ENCODE measurements around the gene RASA1.

Gene RASA1

GRCh38 chr5:87361031-87361445 is 93.4 kb downstream of the RASA1 start:
- DNase-seq (ENCODE audit: low read depth in 2 of 2) = peak; percentile 62 to 78

GRCh38 chr5:87361536-87362213 is 94.0 kb downstream of the RASA1 start:
- DNase-seq (ENCODE audit: low read depth in 2 of 2) = peak; percentile 47 to 58

GRCh38 chr5:87367243-87367642 is 99.6 kb downstream of the RASA1 start:
- DNase-seq (ENCODE audit: low read depth in 2 of 2) = no peak

- no peak for DNase-seq (ENCODE audit: low read depth in 2 of 2)
These were observed 100.9 kb downstream of the RASA1 start for GRCh38 chr5:87368601-87369000.

- DNase-seq (ENCODE audit: low read depth in 2 of 2) = no peak
These were observed 101.7 kb downstream of the RASA1 start for GRCh38 chr5:87369431-87369830.

- DNase-seq (ENCODE audit: low read depth in 2 of 2) = no peak
These were observed 105.0 kb downstream of the RASA1 start for GRCh38 chr5:87372705-87373104.

GRCh38 chr5:87382224-87382623 is 114.5 kb downstream of the RASA1 start:
- DNase-seq (ENCODE audit: low read depth in 2 of 2) = no peak

GRCh38 chr5:87383216-87383615 is 115.5 kb downstream of the RASA1 start:
- no peak for DNase-seq (ENCODE audit: low read depth in 2 of 2)

- no peak for DNase-seq (ENCODE audit: low read depth in 2 of 2)
These were observed 118.1 kb downstream of the RASA1 start for GRCh38 chr5:87385802-87386201.

- DNase-seq (ENCODE audit: low read depth in 2 of 2) = no peak
These were observed 120.4 kb downstream of the RASA1 start for GRCh38 chr5:87388129-87388528.

- DNase-seq (ENCODE audit: low read depth in 2 of 2) = no peak
These were observed 121.8 kb downstream of the RASA1 start for GRCh38 chr5:87389296-87390034.

- DNase-seq (ENCODE audit: low read depth in 2 of 2) = no peak
These were observed 122.4 kb downstream of the RASA1 start for GRCh38 chr5:87390075-87390474.

GRCh38 chr5:87390576-87391199 is 123.0 kb downstream of the RASA1 start:
- DNase-seq (ENCODE audit: low read depth in 2 of 2) = peak in 1 of 2 experiments; percentile 36

- no peak for DNase-seq (ENCODE audit: low read depth in 2 of 2)
These were observed 124.5 kb downstream of the RASA1 start for GRCh38 chr5:87392170-87392569.

- peak in 1 of 2 experiments; percentile 8 for DNase-seq (ENCODE audit: low read depth in 2 of 2)
These were observed 125.1 kb downstream of the RASA1 start for GRCh38 chr5:87392801-87393200.

- DNase-seq (ENCODE audit: low read depth in 2 of 2) = peak; percentile 61 to 66
These were observed 125.6 kb downstream of the RASA1 start for GRCh38 chr5:87393331-87393730.

GRCh38 chr5:87394411-87395165 is 126.9 kb downstream of the RASA1 start:
- DNase-seq (ENCODE audit: low read depth in 2 of 2) = peak in 1 of 2 experiments; percentile 17

GRCh38 chr5:87398981-87399614 is 131.4 kb downstream of the RASA1 start:
- no peak for DNase-seq (ENCODE audit: low read depth in 2 of 2)

- DNase-seq (ENCODE audit: low read depth in 2 of 2) = no peak
These were observed 132.0 kb downstream of the RASA1 start for GRCh38 chr5:87399720-87400119.

- DNase-seq (ENCODE audit: low read depth in 2 of 2) = no peak
These were observed 132.7 kb downstream of the RASA1 start for GRCh38 chr5:87400305-87400899.

GRCh38 chr5:87401626-87402025 is 133.9 kb downstream of the RASA1 start:
- no peak for DNase-seq (ENCODE audit: low read depth in 2 of 2)
